VCaP (cell line): ENCODE measurements around the gene CLNS1A.

Experiments
- H3K27ac ChIP-seq: fragments of 450-650 bp; 2 replicates; pipeline ENCODE4 v1.5.1; 2017
- TF ChIP-seq, protein P1 (sequence below): fragments of 450-650 bp; conservative IDR thresholded peaks from 2 replicates; pipeline ENCODE4 v1.5.1; 2017; ENCODE audit warnings: mild to moderate bottlenecking, moderate library complexity

The CLNS1A gene

GRCh38 chr11:77568306-77568705, 69.3 kb downstream of the CLNS1A start:
- TF ChIP-seq, protein P1, sequence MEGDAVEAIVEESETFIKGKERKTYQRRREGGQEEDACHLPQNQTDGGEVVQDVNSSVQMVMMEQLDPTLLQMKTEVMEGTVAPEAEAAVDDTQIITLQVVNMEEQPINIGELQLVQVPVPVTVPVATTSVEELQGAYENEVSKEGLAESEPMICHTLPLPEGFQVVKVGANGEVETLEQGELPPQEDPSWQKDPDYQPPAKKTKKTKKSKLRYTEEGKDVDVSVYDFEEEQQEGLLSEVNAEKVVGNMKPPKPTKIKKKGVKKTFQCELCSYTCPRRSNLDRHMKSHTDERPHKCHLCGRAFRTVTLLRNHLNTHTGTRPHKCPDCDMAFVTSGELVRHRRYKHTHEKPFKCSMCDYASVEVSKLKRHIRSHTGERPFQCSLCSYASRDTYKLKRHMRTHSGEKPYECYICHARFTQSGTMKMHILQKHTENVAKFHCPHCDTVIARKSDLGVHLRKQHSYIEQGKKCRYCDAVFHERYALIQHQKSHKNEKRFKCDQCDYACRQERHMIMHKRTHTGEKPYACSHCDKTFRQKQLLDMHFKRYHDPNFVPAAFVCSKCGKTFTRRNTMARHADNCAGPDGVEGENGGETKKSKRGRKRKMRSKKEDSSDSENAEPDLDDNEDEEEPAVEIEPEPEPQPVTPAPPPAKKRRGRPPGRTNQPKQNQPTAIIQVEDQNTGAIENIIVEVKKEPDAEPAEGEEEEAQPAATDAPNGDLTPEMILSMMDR: no peak
- peak overlapping the region; percentile 67 for H3K27ac ChIP-seq
